GM23338 (cell line): ENCODE measurements around the gene RUBCN. TPM values are rescaled to one million over a fixed set of nuclear protein-coding genes. Genes with fewer than 3 reads are reported as not detected.

Source experiments
- ATAC-seq: fragments of 200-7000 bp; cut with Tn5 transposase; 3 replicates; pipeline ENCODE4 v1.9.1; 2020
- DNase-seq: peaks from one replicate; pipeline ENCODE4 v3.0.0-alpha.2; 2015; ENCODE audit warnings: low spot score
- H2AFZ ChIP-seq: fragments of 200-600 bp; sonication (generic); 2 replicates; pipeline ENCODE4 v1.8.0; 2016; ENCODE audit warnings: antibody characterized with exemption, mild to moderate bottlenecking, moderate library complexity
- H3F3A ChIP-seq: fragments of 200-600 bp; sonication (generic); replicated peaks from 2 replicates; pipeline ENCODE4 v1.8.0; 2017; ENCODE audit warnings: antibody characterized with exemption, mixed run types, low read depth
- H3K27ac ChIP-seq: fragments of 200-600 bp; sonication (generic); 2 replicates; pipeline ENCODE4 v1.6.1; 2016; ENCODE audit warnings: low read depth
- H3K27me3 ChIP-seq: fragments of 200-600 bp; sonication (generic); 2 replicates; pipeline ENCODE4 v1.8.0; 2016; ENCODE audit warnings: mild to moderate bottlenecking, mixed run types, moderate library complexity; ENCODE audit not compliant: insufficient read depth
- H3K36me3 ChIP-seq: fragments of 200-600 bp; sonication (generic); 2 replicates; pipeline ENCODE4 v1.8.0; 2016; ENCODE audit warnings: mild to moderate bottlenecking; ENCODE audit not compliant: insufficient read depth
- H3K4me1 ChIP-seq: fragments of 200-600 bp; sonication (generic); 2 replicates; pipeline ENCODE4 v1.8.0; 2016; ENCODE audit warnings: mild to moderate bottlenecking, moderate library complexity; ENCODE audit not compliant: insufficient read depth
- H3K4me2 ChIP-seq: fragments of 200-600 bp; sonication (generic); 2 replicates; pipeline ENCODE4 v1.7.1; 2017; ENCODE audit warnings: mixed run types
- H3K4me3 ChIP-seq: fragments of 200-600 bp; sonication (generic); 2 replicates; pipeline ENCODE4 v1.6.1; 2016; ENCODE audit warnings: mixed run types
- H3K79me2 ChIP-seq: fragments of 200-600 bp; sonication (generic); replicated peaks from 2 replicates; pipeline ENCODE4 v1.8.0; 2017; ENCODE audit warnings: mild to moderate bottlenecking; ENCODE audit not compliant: insufficient read depth
- H3K9me2 ChIP-seq: fragments of 200-600 bp; sonication (generic); 2 replicates; pipeline ENCODE4 v1.8.0; 2017; ENCODE audit not compliant: insufficient read depth
- H4K20me1 ChIP-seq: fragments of 200-600 bp; sonication (generic); replicated peaks from 2 replicates; pipeline ENCODE4 v1.8.0; 2017; ENCODE audit warnings: mild to moderate bottlenecking; ENCODE audit not compliant: insufficient read depth
- H3K27ac Mint-ChIP-seq: 2 replicates; pipeline ENCODE4 v1.8.0; 2020; ENCODE audit warnings: inconsistent platforms, mild to moderate bottlenecking, moderate library complexity, mixed read lengths
- H3K27me3 Mint-ChIP-seq: 3 replicates; pipeline ENCODE4 v1.8.0; 2022; ENCODE audit warnings: low read depth, mild to moderate bottlenecking, moderate library complexity, mixed read lengths, inconsistent platforms; ENCODE audit not compliant: insufficient read depth, poor library complexity
- H3K36me3 Mint-ChIP-seq: 3 replicates; pipeline ENCODE4 v1.8.0; 2021; ENCODE audit warnings: low read depth, mild to moderate bottlenecking, inconsistent platforms, moderate library complexity, mixed read lengths
- H3K4me1 Mint-ChIP-seq: 3 replicates; pipeline ENCODE4 v1.8.0; 2020; ENCODE audit warnings: mild to moderate bottlenecking, inconsistent platforms, mixed read lengths
- H3K4me3 Mint-ChIP-seq: 3 replicates; pipeline ENCODE4 v1.8.0; 2021; ENCODE audit warnings: moderate library complexity, mild to moderate bottlenecking, inconsistent platforms, mixed read lengths
- H3K9me3 Mint-ChIP-seq: 3 replicates; pipeline ENCODE4 v1.8.0; 2020; ENCODE audit warnings: moderate library complexity, mild to moderate bottlenecking, inconsistent platforms, mixed read lengths
- CREB1 ChIP-seq: fragments of 250-450 bp; sonication (Bioruptor Pico); IDR thresholded peaks from 2 replicates; pipeline ENCODE4 v1.5.0; 2020; ENCODE audit warnings: low read depth, mild to moderate bottlenecking, moderate library complexity
- CTCF ChIP-seq, 2 experiments: fragments of 200-600 bp in 1 of 2; sonication (generic) in 1 of 2; conservative IDR thresholded peaks; 2 replicates each; pipeline versions ENCODE4 v1.5.1 to v1.6.1; 2016 to 2017; ENCODE audit warnings: antibody characterized with exemption in 2 of 2, low read depth in 2 of 2, mild to moderate bottlenecking in 2 of 2, moderate library complexity in 1 of 2
- ETS1 ChIP-seq: IDR thresholded peaks from 2 replicates; pipeline ENCODE4 v1.6.1; 2016; ENCODE audit warnings: antibody characterized with exemption
- EZH2 ChIP-seq: fragments of 200-600 bp; sonication (generic); IDR thresholded peaks from one replicate; pipeline ENCODE4 v1.8.0; 2017; ENCODE audit warnings: antibody characterized with exemption, mild to moderate bottlenecking, low read depth; ENCODE audit not compliant: unreplicated experiment
- EZH2phosphoT487 ChIP-seq: fragments of 200-600 bp; sonication (generic); IDR thresholded peaks from one replicate; pipeline ENCODE4 v1.8.1; 2018; ENCODE audit warnings: antibody characterized with exemption; ENCODE audit not compliant: unreplicated experiment
- JUNB ChIP-seq: IDR thresholded peaks from one replicate; pipeline ENCODE4 v1.6.1; 2016; ENCODE audit warnings: antibody characterized with exemption; ENCODE audit not compliant: unreplicated experiment
- NANOG ChIP-seq: IDR thresholded peaks from 2 replicates; pipeline ENCODE4 v1.6.1; 2016; ENCODE audit warnings: antibody characterized with exemption, borderline replicate concordance
- POLR2AphosphoS5 ChIP-seq: IDR thresholded peaks from 2 replicates; pipeline ENCODE4 v1.6.1; 2016; ENCODE audit warnings: antibody characterized with exemption, low read depth
- ZNF114 ChIP-seq: fragments of 250-450 bp; sonication (Bioruptor Pico); IDR thresholded peaks from 2 replicates; pipeline ENCODE4 v1.5.0; 2020; ENCODE audit warnings: mild to moderate bottlenecking, moderate library complexity
- ZNF331 ChIP-seq: fragments of 250-450 bp; sonication (Bioruptor Pico); IDR thresholded peaks from 2 replicates; pipeline ENCODE4 v1.5.0; 2020; ENCODE audit warnings: low read depth, mild to moderate bottlenecking, moderate library complexity
- polyA plus RNA-seq: library from polyadenylated mRNA; unstranded; fragments of >200 nt; fragmentation: Nextera tagmentation; extraction: Ambion mirVana; gene quantifications from 2 replicates; pipeline ENCODE4 v1.2.1, GENCODE V29; 2016
- total RNA-seq: library from RNA; depleted of rRNA; stranded (reverse); fragments of >200 nt; shearing (Covaris generic); gene quantifications from 2 replicates; pipeline ENCODE4 v1.2.3, GENCODE V29; 2014
- TF ChIP-seq, protein P1 (sequence below): fragments of 250-450 bp; sonication (Bioruptor Pico); IDR thresholded peaks from 2 replicates; pipeline ENCODE4 v1.5.0; 2020; ENCODE audit warnings: mild to moderate bottlenecking, moderate library complexity

RUBCN gene
- total and polyA plus RNA-seq, 2 experiments from 2014 or later: 13.1 to 33.2 TPM

GRCh38 chr3:197775317-197775716 lies 38.6 kb upstream of the RUBCN start:
- no peaks in the 10 kb centered on the region; the same call in 2 of the 3 replicates for H3K4me1 Mint-ChIP-seq
- TF ChIP-seq CREB1 (CRISPR knock-in tag): no peak
- TF ChIP-seq, protein P1, sequence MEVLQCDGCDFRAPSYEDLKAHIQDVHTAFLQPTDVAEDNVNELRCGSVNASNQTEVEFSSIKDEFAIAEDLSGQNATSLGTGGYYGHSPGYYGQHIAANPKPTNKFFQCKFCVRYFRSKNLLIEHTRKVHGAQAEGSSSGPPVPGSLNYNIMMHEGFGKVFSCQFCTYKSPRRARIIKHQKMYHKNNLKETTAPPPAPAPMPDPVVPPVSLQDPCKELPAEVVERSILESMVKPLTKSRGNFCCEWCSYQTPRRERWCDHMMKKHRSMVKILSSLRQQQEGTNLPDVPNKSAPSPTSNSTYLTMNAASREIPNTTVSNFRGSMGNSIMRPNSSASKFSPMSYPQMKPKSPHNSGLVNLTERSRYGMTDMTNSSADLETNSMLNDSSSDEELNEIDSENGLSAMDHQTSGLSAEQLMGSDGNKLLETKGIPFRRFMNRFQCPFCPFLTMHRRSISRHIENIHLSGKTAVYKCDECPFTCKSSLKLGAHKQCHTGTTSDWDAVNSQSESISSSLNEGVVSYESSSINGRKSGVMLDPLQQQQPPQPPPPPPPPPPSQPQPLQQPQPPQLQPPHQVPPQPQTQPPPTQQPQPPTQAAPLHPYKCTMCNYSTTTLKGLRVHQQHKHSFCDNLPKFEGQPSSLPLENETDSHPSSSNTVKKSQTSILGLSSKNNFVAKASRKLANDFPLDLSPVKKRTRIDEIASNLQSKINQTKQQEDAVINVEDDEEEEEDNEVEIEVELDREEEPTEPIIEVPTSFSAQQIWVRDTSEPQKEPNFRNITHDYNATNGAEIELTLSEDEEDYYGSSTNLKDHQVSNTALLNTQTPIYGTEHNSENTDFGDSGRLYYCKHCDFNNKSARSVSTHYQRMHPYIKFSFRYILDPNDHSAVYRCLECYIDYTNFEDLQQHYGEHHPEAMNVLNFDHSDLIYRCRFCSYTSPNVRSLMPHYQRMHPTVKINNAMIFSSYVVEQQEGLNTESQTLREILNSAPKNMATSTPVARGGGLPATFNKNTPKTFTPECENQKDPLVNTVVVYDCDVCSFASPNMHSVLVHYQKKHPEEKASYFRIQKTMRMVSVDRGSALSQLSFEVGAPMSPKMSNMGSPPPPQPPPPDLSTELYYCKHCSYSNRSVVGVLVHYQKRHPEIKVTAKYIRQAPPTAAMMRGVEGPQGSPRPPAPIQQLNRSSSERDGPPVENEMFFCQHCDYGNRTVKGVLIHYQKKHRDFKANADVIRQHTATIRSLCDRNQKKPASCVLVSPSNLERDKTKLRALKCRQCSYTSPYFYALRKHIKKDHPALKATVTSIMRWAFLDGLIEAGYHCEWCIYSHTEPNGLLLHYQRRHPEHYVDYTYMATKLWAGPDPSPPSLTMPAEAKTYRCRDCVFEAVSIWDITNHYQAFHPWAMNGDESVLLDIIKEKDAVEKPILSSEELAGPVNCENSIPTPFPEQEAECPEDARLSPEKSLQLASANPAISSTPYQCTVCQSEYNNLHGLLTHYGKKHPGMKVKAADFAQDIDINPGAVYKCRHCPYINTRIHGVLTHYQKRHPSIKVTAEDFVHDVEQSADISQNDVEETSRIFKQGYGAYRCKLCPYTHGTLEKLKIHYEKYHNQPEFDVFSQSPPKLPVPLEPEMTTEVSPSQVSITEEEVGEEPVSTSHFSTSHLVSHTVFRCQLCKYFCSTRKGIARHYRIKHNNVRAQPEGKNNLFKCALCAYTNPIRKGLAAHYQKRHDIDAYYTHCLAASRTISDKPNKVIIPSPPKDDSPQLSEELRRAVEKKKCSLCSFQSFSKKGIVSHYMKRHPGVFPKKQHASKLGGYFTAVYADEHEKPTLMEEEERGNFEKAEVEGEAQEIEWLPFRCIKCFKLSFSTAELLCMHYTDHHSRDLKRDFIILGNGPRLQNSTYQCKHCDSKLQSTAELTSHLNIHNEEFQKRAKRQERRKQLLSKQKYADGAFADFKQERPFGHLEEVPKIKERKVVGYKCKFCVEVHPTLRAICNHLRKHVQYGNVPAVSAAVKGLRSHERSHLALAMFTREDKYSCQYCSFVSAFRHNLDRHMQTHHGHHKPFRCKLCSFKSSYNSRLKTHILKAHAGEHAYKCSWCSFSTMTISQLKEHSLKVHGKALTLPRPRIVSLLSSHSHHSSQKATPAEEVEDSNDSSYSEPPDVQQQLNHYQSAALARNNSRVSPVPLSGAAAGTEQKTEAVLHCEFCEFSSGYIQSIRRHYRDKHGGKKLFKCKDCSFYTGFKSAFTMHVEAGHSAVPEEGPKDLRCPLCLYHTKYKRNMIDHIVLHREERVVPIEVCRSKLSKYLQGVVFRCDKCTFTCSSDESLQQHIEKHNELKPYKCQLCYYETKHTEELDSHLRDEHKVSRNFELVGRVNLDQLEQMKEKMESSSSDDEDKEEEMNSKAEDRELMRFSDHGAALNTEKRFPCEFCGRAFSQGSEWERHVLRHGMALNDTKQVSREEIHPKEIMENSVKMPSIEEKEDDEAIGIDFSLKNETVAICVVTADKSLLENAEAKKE: no peak
- no peak for TF ChIP-seq ZNF331
- TF ChIP-seq EZH2: no peak
- no peak for TF ChIP-seq POLR2AphosphoS5
- TF ChIP-seq EZH2phosphoT487: no peak

DNA sequence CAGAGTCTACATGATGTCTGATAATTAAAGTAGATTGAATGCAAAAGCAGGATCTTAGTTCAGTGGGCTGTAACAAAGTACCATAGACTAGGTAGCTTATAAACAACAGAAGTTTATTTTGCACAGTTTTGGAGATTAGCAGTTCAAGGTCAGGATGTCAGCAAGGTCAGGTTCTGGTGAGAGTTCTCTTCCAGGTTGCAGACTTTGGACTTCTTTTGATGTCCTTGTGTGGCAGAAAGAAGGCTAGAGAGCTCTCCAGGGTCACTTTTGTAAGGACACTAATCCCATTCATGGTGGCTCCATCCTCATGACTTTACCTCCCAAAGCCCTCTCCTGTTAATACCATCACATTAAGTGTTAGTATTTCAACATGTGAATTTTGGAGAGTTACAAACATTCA lies 25.1 kb upstream of the RUBCN start:
- Mint-ChIP-seq H3K27me3 (no peaks in the 10 kb centered on the region), H3K4me1 (no peaks in the 10 kb centered on the region), H3K27ac (no peak overlapping the region), H3K36me3 (peaks cover 12% of the 10 kb centered on the region; the same call in 1 of the 3 replicates), H3K4me3 (no peak overlapping the region), H3K9me3 (no peaks in the 10 kb centered on the region)
- no peak overlapping the region for H2AFZ ChIP-seq
- H3K79me2 ChIP-seq: no peaks in the 10 kb centered on the region
- DNase-seq (no peak), ATAC-seq (no peak)
- no peak overlapping the region for H3K27ac ChIP-seq
- no peak overlapping the region for H3K4me2 ChIP-seq
- no peaks in the 10 kb centered on the region; the same call in 1 of the 2 replicates for H4K20me1 ChIP-seq
- no peaks in the 10 kb centered on the region for H3K4me1 ChIP-seq
- H3K4me3 ChIP-seq: no peak overlapping the region
- H3K9me2 ChIP-seq: peaks cover 7% of the 10 kb centered on the region; the same call in 1 of the 2 replicates
- no peaks in the 10 kb centered on the region for H3F3A ChIP-seq
- no peaks in the 10 kb centered on the region for H3K27me3 ChIP-seq
- H3K36me3 ChIP-seq: no peaks in the 10 kb centered on the region; the same call in 1 of the 2 replicates
- TF ChIP-seq CTCF (conservative IDR thresholded peaks at IDR 0.05; ENCODE audit: low read depth in 2 of 2): no peak
- TF ChIP-seq JUNB: no peak
- no peak for TF ChIP-seq EZH2phosphoT487
- TF ChIP-seq ZNF114 (CRISPR knock-in tag): no peak
- no peak for TF ChIP-seq NANOG
- TF ChIP-seq POLR2AphosphoS5: no peak
- no peak for TF ChIP-seq CREB1 (CRISPR knock-in tag)
- TF ChIP-seq ETS1: no peak
- no peak for TF ChIP-seq ZNF331

More at GRCh38 chr3:197775317-197775716, 38.6 kb upstream of the RUBCN start:
- no peaks in the 10 kb centered on the region for H3K4me1 ChIP-seq
- no peaks in the 10 kb centered on the region for H4K20me1 ChIP-seq
- H3F3A ChIP-seq: no peaks in the 10 kb centered on the region
- Mint-ChIP-seq H3K4me3 (no peak overlapping the region), H3K27ac (no peak overlapping the region), H3K9me3 (no peaks in the 10 kb centered on the region), H3K36me3 (peaks cover 51% of the 10 kb centered on the region), H3K27me3 (no peaks in the 10 kb centered on the region)
- H2AFZ ChIP-seq: no peak overlapping the region
- no peak overlapping the region for H3K27ac ChIP-seq
- DNase-seq (no peak), ATAC-seq (no peak)
- H3K4me2 ChIP-seq: no peak overlapping the region
- no peak overlapping the region for H3K4me3 ChIP-seq
- H3K36me3 ChIP-seq: peaks cover 6% of the 10 kb centered on the region; the same call in 1 of the 2 replicates
- no peaks in the 10 kb centered on the region for H3K9me2 ChIP-seq
- no peaks in the 10 kb centered on the region for H3K27me3 ChIP-seq
- H3K79me2 ChIP-seq: no peaks in the 10 kb centered on the region
